Mucosa of descending colon (tissue), 3 donors: ENCODE measurements around the gene RPS29. TPM values are rescaled to one million over a fixed set of nuclear protein-coding genes. Genes with fewer than 3 reads are reported as not detected.

Experiments used
- ATAC-seq: fragments of 200-7000 bp; cut with Tn5 transposase; one replicate; pipeline ENCODE4 v1.9.1; 2020; ENCODE audit warnings: mild to moderate bottlenecking, moderate library complexity
- DNase-seq, 3 donors: peaks; one replicate each; pipeline ENCODE4 v3.0.0-alpha.2; 2020
- H3K36me3 ChIP-seq: fragments of 200-600 bp; one replicate; pipeline ENCODE4 v1.8.0; 2021; ENCODE audit warnings: low read depth, mild to moderate bottlenecking
- H3K4me1 ChIP-seq: fragments of 200-600 bp; one replicate; pipeline ENCODE4 v1.8.0; 2021; ENCODE audit warnings: low read depth, mild to moderate bottlenecking
- H3K4me3 ChIP-seq: fragments of 200-600 bp; one replicate; pipeline ENCODE4 v1.8.0; 2021; ENCODE audit warnings: mild to moderate bottlenecking
- H3K9me3 ChIP-seq: fragments of 200-600 bp; one replicate; pipeline ENCODE4 v1.8.0; 2021; ENCODE audit warnings: mild to moderate bottlenecking
- intact Hi-C, 2 donors: fragments of 100-400 bp; cut with DNase I in 1 of 2; cut with micrococcal nuclease in 1 of 2; formaldehyde crosslinking; loops; one replicate each; pipeline versions ENCODE4 v1.11.0 to v1.11.1; 2022; cut with DNase I, micrococcal nuclease
- total RNA-seq, 3 donors: library from RNA; stranded (reverse); fragmentation: NEBNext Ultra II Directional in 2 of 3; extraction: Animal tissue kit (Norgen Biotek cat#: 25700) in 2 of 3; gene quantifications; one replicate each; pipeline versions ENCODE4 v1.2.1 to v1.2.4, GENCODE V29; 2021 to 2023
- TF ChIP-seq, protein P1 (sequence below): fragments of 200-600 bp; IDR thresholded peaks from one replicate; pipeline ENCODE4 v1.8.0; 2022; ENCODE audit warnings: antibody characterized with exemption, mild to moderate bottlenecking
- donor health status: DM: no; HTN: no; CAD: no; lungs with moderate emphysema.
- donor health status: DM: no; HTN: no; CAD: no.
- donor health status: DM: no; HTN: yes; CAD: no.

RPS29 gene
- total RNA-seq, 3 donors from 2014 or later: 1,102 to 1,301 (median 1,154) TPM

DNA sequence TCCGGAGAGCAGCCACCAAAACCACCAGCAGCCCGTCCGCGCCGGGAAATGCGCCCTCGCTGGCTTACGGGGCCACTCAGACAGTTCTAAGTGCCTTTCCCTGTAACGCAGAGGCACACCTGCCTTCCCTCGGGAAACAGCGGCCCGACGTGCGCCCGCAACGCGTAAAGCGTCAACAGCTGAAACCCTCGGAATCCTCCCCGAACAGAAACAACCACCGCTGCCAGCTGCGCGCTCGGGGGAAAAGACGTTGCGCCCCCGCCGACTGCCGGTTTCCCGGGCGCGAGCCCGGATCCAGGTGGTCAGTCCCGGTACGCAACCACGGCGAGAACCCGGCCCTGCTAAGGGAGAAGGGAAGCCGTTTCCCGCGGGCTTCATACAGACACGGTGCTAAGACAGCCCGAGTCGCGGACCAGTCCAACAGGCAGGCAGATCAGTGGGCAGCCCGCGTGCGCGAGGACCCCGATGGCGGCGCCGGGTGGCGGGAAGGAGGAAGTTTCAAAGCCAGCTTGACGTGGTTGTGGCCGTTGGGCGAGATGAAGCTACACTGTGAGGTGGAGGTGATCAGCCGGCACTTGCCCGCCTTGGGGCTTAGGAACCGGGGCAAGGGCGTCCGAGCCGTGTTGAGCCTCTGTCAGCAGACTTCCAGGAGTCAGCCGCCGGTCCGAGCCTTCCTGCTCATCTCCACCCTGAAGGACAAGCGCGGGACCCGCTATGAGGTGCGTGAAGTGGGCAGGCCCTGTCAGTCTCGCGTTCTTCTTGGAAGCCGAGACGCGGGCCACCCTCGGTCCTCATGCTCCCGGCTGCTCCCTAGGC lies 12.5 kb upstream of the RPS29 start, which contains the start of gene LRR1:
LRR1 (plus strand) TSS at position 456 of the 816 bp plus-strand sequence; CDS start at position 537, 81 bp downstream.
- Histone ChIP-seq H3K36me3 (no peaks in the 10 kb centered on the region), H3K4me1 (peaks cover 18% of the 10 kb centered on the region), H3K9me3 (no peaks in the 10 kb centered on the region), H3K4me3 (peak within 1 kb of the TSS; percentile 78)
- DNase-seq (peak; percentile 92 to 95 (median 93)), ATAC-seq (peak; percentile 81)
- TF ChIP-seq, protein P1, sequence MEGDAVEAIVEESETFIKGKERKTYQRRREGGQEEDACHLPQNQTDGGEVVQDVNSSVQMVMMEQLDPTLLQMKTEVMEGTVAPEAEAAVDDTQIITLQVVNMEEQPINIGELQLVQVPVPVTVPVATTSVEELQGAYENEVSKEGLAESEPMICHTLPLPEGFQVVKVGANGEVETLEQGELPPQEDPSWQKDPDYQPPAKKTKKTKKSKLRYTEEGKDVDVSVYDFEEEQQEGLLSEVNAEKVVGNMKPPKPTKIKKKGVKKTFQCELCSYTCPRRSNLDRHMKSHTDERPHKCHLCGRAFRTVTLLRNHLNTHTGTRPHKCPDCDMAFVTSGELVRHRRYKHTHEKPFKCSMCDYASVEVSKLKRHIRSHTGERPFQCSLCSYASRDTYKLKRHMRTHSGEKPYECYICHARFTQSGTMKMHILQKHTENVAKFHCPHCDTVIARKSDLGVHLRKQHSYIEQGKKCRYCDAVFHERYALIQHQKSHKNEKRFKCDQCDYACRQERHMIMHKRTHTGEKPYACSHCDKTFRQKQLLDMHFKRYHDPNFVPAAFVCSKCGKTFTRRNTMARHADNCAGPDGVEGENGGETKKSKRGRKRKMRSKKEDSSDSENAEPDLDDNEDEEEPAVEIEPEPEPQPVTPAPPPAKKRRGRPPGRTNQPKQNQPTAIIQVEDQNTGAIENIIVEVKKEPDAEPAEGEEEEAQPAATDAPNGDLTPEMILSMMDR: no peak
- intact Hi-C loops: no loop called here

DNA sequence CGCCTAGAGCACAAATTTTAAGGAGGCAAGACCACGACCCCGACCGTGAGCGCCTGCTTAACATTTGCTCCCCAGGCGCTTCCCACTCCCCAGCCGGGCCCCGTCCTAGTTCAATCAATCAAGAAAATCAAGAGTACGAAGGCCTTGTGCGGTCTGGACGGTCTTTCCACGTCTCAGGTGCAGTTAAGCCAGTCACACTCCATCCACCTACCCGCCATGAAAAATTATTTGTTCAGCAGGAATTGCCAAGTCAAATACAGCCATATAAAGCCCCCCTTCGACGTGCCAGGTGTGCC lies 12.0 kb upstream of the RPS29 start:
- Histone ChIP-seq H3K36me3 (no peaks in the 10 kb centered on the region), H3K4me3 (peak overlapping the region; percentile 78), H3K4me1 (peaks cover 23% of the 10 kb centered on the region), H3K9me3 (no peaks in the 10 kb centered on the region)
- peak in 1 of 3 donors; percentile 61 for DNase-seq
- peak; percentile 3 for ATAC-seq
- intact Hi-C loops: no loop called here
- TF ChIP-seq, protein P1: no peak

DNA sequence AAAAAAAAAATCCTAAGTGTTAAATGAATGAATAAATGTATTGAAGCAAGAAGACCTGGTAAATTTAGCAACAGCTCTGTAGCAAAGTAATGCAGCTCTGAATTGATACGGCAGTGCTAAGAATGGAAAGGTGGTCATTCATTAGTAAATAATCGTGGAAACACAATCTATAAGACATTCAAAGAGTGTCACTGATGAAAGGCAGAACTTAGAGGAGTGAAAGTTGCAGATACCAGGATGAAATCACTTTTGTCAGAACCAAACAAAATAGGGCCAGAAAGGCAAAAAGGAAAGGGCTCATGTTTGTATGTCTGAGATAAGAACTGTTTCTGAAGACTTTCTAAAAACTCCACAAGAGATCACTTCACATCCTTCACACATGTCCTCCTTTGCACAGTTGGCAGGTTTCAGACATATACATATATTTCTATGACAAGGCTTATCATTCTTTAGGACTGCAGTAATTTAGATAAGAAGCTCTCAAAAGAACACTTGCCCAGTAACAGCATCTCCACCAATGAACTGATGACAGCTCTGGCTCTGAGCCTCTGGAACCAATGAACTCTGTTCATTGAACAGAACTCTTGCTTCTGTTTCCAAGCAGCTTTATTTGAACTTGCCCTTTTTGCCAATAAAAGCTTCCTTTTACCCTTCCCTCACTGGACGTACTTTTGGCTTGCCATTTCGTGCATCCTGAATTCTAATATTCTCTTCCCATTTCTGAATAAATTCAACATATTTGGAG lies 8.3 kb upstream of the RPS29 start:
- Histone ChIP-seq H3K4me1 (peaks cover 23% of the 10 kb centered on the region), H3K4me3 (no peak overlapping the region), H3K36me3 (no peaks in the 10 kb centered on the region), H3K9me3 (no peaks in the 10 kb centered on the region)
- DNase-seq (peak in 1 of 3 donors; percentile 80), ATAC-seq (peak; percentile 62)
- intact Hi-C loops: no loop called here
- TF ChIP-seq, protein P1: no peak

DNA sequence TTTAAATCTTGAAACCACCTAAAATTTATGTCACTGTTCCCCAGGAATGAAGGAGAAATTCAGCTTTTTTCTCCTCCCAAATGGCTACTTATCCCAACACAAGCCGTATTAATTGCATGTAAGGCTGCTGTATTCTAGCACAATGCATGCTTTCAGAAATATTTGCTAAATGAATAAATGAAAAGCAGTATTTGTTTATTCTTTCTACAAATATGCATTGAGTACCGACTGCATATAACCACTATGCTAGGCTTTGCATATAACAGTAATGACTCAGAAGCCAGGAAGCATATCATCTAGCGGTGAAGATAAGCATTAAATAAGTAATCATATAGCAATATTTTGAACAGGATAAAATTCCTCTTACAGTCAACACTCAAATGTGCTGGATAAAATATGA lies 6.8 kb upstream of the RPS29 start:
- intact Hi-C loops: no loop called here
- no peak overlapping the region for H3K4me3 ChIP-seq
- TF ChIP-seq, protein P1: no peak

DNA sequence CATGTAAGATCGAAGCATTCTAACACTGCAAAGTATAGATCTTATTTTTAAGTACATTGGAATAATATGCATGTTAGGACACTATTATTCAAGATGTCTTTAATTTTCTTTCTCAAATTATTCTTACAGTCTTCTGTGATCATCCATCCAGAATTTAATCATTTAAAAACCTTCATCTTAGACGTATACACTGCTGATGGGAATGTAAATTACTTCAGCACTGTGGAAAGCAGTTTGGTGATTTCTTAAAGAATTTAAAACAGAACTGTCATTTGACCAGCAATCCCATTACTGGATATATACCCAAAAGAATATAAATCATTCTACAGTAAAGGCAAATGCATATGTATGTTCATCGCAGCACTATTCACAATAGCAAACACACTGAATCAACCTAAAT lies 3.2 kb upstream of the RPS29 start:
- intact Hi-C loops: no loop called here
- ATAC-seq: no peak

More for the DNA sequence above, 6.8 kb upstream of the RPS29 start:
- Histone ChIP-seq H3K36me3 (no peaks in the 10 kb centered on the region), H3K4me1 (peaks cover 23% of the 10 kb centered on the region), H3K9me3 (no peaks in the 10 kb centered on the region)
- no peak for ATAC-seq
- no peak for DNase-seq

More for the DNA sequence above, 3.2 kb upstream of the RPS29 start:
- Histone ChIP-seq H3K9me3 (no peaks in the 10 kb centered on the region), H3K4me1 (peaks cover 15% of the 10 kb centered on the region), H3K4me3 (no peak overlapping the region), H3K36me3 (peaks cover 4% of the 10 kb centered on the region)
- TF ChIP-seq, protein P1: no peak
- DNase-seq: no peak
